Measurements from ENCODE around the gene EXOC6B.
"Not testable (repeated sequence)": the region's sequence is repeated elsewhere in the genome, so short reads cannot be mapped to it uniquely, and the experiment has no call there.

EXOC6B gene

DNA sequence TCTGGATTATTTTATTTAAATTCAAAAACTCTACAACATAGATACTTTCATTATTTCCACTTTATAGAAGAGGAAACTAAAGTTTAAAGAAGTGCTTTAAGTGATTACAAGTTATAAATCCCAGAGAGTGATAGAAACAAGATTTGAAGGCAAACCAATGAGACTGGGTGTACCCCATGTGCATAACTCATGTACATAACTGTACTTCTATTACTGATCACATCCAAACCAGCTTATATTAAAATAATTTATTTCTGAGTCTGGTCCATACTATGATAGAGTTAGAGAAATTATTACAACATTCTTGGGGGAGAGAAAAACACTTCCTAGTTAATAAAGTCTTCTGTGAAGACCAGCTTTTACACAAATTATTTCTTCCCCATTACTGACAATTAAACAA, 221.4 kb downstream of the EXOC6B start:
- DNase-seq (ENCODE audit: low spot score): no peak

DNA sequence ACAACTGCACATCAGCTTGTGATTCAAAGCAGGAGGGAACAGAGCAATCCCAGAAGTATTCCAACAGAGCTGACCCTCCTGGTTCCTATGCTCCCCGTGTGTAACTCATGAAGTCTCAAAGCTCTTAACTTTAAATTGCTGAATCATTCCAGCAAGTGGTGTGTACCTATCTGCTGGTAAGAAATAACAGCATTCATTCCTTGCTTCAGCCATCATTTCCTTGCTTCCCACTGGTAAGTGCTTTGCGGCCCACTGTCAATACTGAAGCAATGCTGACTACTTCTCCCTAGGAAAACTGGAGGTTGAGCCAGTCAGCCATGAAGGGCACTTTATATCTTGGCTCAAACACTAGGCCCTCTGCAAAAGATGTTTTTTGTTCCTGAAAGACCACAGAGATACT, 222.4 kb downstream of the EXOC6B start:
- no peak for DNase-seq (ENCODE audit: low spot score)

DNA sequence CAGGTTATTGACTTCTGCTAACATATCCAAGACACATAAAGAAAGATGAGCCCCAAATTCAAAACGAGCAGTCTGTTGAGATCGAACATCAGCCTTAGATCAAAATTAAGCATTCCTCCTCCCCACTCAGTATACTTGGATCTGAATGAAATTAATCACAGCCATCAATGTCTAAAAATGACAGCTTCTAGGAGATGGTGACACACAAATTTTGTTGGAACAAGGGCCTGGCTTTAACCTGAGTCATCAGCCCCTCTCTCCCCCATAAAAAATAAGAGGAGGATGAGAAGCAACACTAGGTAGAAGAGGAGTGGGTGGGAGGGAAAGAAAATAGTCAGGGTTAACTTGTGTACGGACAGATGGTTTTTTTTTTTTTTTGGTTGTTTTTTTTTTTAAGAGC, 223.1 kb downstream of the EXOC6B start:
- no peak for DNase-seq (ENCODE audit: low spot score)

DNA sequence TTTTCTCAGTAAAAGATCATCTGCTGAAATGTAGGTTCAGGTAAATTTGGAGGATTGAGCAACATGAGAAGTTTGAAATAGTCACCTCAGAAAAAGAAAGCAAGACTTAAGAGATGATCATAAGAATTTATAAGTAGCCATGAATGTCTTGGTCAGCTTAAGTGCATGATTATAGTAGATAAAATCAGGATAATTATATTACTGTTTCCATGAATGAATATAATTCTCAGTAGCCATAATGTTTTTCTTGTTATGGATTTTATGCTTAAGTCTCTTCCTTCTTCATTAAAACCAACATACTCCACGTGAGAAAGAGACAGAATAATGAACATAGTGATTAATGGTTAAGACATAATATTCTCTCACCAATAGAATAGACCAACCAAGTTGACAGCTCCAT, 223.7 kb downstream of the EXOC6B start:
- DNase-seq (ENCODE audit: low spot score): no peak

DNA sequence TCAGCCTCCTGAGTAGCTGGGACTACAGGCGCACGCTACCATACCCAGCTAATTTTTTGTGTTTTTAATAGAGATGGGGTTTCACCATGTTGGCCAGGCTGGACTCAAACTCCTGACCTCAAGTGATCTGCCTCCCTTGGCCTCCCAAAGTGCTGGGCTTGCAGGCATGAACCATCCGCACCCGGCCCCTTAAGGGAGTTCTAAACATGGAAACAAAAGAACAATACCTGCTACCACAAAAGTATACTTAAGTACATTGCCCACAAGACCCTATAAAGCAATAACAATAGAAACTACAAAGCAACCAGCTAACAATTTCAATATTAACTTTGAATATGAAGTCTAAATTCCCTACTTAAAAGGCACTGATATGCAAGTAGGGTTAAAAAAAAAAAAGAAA, 242.0 kb downstream of the EXOC6B start:
- not testable (repeated sequence) for DNase-seq (ENCODE audit: low spot score)

DNA sequence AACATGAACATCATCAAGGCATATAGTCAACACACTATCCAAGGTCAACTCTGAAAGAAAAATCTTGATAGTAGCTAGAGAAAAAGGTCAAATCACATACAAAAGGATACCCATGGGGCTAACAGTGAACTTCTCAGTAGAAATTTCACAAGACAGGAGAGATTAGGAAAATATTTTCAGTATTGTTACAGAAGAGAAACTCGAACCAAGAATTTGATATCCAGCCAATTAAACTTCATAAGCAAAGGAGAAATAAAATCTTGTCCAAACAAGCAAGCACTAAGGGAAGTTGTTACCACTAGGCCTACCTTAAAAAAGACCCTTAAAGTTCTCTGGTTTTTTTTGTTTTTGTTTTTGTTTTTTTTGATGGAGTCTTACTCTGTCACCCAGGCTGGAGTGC, 242.5 kb downstream of the EXOC6B start:
- no peak for DNase-seq (ENCODE audit: low spot score)

DNA sequence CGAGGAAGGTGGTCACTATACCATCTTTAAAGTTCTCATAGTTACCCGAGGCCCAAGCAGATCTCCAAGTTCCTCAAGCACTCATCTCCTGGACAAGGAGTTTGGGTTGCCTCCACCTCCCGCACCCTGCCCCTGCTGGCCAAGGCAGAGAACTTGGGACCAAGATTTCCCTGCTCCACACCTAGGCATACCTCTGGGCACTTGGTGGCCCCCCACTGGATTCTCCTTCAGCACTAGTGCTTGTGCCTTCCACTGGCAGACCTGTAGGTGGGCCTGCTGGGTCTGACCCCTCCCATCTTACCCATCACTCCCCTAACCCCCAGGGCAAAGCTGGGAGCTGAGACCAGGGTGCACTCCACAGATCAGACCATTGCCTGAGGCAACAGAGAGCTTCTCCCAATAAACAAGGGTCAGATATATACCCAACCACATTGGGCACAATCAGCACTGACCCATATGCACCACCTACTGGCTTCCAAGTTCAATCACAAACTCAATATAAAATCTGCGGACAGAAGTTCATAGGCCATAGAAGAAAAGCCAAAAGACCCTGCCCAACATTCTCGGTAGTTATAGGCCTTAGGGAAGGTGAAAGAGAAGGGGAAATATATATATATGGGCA, 244.2 kb downstream of the EXOC6B start:
- no peak for DNase-seq (ENCODE audit: low spot score)

DNA sequence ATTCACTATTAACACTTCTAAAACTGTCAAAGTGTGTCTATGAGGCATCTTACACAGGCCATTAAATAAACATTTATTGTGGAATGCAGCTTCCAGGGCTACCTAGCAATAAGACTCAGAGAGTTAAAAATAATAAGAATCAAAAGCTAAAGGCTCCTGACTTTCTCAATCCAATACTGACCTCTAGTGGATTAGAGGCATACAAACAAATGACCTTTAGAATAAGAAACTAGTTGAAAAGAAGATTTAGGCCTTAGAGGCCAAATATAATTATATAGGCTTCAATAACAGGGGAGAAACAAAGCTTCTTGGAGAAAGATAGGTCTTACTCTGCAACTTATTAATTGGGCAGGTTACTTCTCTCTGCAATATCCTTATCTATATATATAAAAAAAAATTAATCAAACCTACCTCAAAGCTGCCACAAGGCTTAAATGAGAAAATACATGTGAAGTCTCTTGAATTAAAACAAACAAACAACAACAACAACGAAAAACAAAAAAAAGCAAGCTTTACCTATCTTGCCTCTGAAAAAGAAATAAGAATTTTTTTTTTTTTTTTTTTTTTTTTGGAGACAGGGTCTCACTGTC, 246.1 kb downstream of the EXOC6B start:
- DNase-seq (ENCODE audit: low spot score): peak; percentile 80

DNA sequence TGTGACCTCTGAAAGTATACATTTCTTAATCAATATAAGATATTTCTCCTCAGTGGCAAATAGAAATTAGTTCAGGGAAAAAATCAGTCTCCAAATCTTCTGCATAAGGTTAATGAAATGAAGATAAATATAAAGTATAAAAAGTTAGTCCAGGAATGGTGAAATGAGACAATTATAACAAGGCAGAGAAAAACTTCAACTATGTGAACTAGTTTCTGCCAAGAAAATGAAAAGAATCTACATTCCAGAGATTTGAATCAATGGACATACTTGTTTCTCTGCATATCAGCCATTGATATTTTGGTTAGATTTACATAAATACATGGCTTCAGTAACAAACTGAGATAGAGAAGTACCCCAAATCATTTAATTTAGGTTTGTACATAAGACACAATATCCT, 249.0 kb downstream of the EXOC6B start:
- no peak for DNase-seq (ENCODE audit: low spot score)

DNA sequence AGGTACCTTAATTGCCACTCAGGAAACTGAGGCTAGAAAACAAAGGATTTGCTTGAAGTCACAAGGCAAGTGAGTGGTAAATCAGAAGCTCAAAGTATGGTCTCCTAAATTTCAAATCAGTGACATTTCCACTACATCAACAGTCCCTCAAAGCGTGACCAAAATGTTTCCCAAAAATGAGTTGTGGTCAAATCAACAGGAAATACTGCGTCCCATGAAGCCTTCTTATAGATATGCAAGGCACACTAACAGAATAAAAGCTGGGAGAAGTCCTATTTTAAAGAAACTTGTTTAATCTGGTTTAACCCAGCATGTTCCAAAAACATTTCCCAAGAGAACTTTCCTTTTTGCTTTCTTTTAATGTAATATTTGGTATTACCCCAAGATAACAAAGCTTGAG, 249.4 kb downstream of the EXOC6B start:
- no peak for DNase-seq (ENCODE audit: low spot score)

DNA sequence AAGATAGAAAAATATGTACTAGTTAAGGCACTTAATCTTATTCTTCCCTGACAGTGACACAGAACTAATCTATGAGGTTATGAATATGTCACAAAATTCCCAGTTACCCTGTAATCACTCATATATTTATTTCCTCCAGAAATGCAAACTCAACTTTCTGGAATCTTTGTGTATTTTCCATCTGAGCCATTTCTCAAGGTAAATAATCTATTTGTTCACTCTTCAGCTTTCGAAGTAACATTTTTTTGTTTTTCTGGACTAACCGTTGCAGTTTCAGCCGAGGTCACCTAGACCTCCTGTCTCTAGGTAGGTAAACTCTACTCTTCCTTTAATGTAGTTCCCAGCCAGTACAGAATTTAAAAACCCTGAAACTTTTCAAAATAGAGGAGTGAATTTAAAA, 250.9 kb downstream of the EXOC6B start:
- DNase-seq (ENCODE audit: low spot score): no peak

DNA sequence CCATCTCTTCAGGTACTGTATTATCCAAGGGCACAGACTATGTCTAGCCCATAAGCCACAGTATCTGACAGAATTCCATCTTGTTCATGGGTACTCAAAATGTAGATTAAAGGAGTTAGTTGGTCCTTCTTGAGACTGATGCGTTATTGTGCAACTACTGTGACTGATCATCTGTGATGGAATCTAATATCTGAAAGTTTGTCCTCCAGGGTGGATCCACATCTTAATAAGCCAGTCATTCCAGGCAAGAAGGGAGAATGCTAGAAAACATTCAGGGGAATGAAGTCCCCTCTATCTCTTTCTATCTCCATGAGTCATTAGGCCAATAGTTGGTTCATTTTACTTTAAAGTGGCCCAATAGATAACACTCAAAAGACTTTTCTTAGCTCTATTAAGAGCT, 252.6 kb downstream of the EXOC6B start:
- DNase-seq (ENCODE audit: low spot score): no peak

DNA sequence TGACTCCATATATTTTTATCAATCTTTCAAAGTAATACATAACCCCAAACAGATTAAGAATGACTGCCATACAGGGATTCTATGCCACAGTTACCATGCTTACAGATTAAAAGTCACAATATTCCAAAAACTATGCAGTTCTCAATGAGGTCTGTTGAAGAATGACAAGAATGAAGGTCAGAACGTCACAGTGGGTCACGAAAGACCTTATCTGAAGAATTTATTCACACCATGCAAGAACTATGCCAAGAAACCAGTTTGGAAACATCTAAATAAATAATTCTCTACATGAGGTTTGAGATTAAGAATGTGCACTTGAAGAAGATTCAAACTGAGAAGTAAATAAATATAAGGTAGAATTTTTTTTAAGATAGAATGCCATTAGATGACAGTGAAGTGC, 253.3 kb downstream of the EXOC6B start:
- DNase-seq (ENCODE audit: low spot score): no peak

DNA sequence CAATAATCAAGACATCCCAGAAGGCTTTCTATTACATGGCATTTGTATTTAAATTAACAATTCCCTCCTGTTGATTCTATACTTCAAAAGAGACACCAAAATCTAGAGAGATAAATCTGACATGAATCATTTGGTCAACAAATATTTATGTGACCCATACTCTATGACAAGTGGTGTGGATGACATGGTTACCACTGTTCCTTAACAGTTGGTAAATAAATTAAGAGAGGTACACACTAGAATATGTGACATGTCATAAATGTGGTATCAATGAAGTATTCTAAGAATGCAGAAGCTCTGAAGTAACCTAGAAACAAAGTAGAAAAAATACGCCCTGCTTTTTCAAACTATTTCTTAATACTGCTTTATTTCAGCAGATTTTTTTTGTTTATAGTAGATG, 255.4 kb downstream of the EXOC6B start:
- DNase-seq (ENCODE audit: low spot score): no peak

DNA sequence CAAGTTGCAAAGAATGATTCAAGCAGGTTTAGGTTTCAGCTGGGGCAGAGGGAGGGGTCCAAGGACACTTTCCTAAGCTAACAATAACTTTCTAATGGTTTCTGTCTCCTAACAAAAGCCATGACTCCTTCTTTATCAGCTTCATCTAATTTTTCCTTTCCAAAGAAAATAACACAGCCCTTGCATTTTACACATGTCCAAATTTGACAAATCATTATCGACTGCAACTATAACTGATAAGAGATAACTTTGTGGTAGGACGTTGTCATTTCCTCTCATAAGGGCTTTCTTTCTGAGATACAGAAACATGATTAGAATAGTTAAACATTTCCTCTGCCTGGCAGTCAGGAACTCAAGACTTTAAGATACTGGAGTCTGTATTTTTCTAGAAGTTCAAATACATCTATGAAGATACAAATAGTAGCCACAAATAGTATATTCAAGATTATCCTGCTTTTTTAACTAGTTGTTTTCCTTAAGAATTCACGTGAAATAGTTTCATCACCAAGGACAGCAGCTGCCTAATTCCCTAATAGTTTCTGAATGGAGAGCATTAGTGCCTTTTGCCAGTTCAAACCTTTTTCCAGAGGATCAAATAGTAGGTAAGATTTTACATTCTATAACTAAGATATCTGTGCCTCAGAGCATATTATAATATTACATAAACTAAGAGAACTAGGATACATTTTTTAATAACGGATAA, 263.2 kb downstream of the EXOC6B start:
- DNase-seq (ENCODE audit: low spot score): no peak

DNA sequence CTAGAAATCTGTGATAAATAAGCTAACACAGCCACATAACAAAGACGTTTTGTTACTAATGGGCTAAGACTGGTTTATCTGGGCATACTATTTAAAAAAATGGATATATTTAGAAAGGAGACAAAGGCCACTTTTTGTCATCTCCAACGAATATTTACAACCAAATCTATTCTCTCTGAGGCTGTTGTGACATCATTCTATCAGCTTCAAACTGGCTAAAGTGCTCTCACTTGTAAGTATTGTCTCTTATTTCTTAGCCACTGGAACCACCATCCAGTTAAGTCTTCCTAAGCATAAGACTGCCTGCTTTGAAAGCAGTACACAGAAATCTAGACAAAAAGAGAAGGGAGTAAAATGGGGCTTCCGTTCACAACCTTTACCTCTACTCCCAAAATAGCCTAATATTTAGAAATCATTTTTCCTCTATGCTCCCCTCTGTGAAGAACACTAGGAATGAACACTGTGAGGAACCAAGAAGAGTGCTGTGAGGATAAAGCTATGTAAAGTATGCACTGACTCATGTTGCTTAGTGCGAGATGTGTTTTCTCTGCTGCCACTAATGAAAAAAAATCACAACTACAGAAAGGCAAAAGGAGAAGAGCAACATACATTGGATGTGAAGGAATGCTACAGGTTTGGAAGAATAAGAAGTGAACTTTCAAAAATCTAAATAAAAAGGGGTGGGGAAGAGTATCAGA, 264.1 kb downstream of the EXOC6B start:
- peak; percentile 11 for DNase-seq (ENCODE audit: low spot score)

DNA sequence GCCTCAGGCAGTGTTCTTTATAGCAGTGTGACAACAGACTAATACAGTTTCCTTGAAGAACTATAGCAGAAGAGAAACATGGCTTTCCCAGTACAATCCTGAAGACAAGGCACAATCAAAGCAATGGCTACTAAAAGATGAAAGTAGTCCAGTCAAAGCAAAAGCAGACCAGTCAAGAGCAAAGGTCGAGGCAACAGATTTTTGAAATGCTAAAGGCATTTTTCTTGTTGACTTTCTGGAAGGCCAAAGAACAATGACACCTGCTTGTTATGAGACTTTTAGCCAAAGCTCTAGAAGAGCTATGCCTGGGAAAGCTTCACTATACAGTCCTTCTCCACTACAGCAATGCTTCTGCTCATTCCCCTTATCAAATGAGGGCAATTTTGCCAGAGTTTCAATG, 269.9 kb downstream of the EXOC6B start:
- no peak for DNase-seq (ENCODE audit: low spot score)

DNA sequence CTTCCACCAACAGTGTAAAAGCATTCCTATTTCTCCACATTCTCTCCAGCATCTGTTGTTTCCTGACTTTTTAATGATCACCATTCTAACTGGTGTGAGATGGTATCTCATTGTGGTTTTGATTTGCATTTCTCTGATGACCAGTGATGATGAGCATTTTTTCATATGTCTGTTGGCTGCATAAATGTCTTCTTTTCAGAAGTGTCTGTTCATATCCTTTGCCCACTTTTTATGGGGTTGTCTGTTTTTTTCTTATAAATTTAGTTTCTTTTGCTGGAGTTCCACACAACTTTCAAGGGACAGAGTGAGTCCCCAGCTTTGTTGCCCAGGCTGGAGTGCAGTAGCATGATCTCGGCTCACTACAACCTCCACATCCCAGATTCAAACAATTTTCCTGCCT, 270.5 kb downstream of the EXOC6B start:
- not testable (repeated sequence) for DNase-seq (ENCODE audit: low spot score)

DNA sequence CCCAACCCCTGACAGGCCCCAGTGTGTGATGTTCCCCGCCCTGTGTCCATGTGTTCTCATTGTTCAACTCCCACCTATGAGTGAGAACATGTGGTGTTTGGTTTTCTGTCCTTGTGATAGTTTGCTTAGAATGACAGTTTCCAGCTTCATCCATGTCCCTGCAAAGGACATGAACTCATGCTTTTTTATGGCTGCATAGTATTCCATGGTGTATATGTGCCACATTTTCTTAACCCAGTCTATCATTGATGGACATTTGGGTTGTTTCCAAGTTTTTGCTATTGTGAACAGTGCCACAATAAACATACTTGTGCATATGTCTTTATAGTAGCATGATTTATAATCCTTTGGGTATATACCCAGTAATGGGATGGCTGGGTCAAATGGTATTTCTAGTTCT, 270.9 kb downstream of the EXOC6B start:
- DNase-seq (ENCODE audit: low spot score): not testable (repeated sequence)

DNA sequence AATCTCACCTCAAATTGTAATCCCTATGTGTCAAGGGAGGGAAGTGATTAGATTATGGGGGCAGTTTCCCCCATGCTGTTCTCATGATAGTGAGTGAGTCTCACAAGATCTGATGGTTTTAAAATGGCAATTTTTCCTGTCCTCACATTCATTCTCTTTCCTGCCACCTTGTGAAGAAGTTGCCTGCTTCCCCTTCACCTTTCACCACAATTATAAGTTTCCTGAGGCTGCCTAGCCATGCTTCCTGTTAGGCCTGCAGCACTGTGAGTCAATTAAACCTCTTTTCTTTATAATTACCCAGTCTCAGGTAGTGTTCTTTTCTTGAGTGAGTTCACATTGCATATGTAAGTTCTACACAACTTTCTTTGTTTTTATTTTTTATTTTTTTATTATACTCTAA, 271.5 kb downstream of the EXOC6B start:
- DNase-seq (ENCODE audit: low spot score): no peak

DNA sequence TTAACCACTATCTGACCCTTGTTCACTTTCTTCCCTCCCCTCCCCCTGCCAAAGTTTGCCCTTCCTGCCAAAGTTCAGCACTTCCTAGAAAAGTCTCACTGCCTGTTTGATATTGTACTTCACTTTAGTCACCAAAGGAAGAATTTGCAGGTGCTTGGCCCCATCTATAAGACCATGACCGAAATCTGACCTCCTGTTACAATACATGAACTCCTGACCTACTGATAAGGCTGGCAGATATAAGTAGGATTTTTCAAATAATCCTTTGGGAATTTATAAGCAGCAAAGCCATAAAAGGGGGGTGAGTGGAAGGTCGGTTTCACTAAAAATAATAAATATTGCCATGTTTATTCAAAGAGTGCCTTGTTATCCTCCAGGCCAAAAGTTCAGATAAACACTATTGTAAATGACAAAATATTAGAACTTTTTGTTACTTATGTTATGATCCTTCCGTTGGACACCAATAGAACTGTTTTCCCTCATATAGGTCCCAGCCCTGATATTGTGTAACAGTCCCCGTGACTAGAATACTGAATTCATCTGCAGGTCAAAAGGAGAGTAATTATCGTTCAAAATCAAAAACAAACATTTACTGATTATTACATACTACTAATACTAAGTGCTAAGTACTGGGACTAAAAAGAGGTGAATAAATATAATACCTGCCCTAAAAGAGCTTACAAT, 277.6 kb downstream of the EXOC6B start:
- DNase-seq (ENCODE audit: low spot score): no peak

DNA sequence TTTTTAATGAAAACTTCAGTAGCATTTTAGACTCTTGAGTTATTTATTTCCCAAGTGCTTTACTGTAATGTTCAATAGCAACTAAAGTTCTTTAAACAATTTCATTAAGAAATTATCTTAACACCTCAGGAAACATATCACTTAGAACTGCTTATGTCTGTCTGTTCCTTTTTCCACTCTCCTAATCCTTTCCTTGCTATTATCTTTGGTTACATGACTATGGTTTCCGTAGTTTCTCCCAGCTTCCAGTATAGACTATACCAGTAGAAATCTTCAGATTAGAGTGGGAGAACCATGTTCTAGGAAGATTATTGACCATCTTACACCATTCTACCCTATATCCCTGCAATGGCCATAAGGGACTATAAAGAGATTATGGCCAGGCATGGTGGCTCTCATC, 280.0 kb downstream of the EXOC6B start:
- no peak for DNase-seq (ENCODE audit: low spot score)

DNA sequence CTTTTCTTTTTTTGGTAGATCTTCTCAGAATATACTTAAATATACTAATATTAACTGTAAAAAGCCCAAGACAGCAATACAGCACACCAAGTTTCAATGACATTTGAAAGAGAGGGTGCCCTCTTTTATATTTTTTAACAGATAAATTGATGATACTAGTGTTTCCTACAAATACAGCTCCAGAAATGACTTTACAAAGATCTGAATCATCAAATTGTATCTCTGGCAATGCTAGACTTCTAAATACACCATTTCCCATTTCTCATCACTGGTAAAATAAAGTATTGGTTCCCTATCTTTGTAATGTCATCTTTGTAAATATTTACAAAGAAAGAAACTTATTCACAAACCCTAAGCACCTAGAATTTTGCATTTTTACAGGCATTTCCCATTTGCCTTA, 281.3 kb downstream of the EXOC6B start:
- DNase-seq (ENCODE audit: low spot score): no peak
